DND-41 (cell line): ENCODE measurements around the gene PEX11G.
A peak's percentile ranks its signal among the peaks of the same experiment; 100 is the strongest.

ENCODE experiments used
- ATAC-seq: fragments of 200-7000 bp; cut with Tn5 transposase; 3 replicates; pipeline ENCODE4 v1.9.1; 2021; ENCODE audit warnings: low read depth; ENCODE audit not compliant: insufficient read depth
- DNase-seq: peaks from one replicate; pipeline ENCODE4 v3.0.0-alpha.2; 2020
- H2AFZ ChIP-seq: 2 replicates; pipeline ENCODE4 v1.6.0; 2012; ENCODE audit warnings: low read depth, low read length
- H3K27ac ChIP-seq: 2 replicates; pipeline ENCODE4 v1.5.1; 2012; ENCODE audit warnings: low read length, inconsistent platforms
- H3K27me3 ChIP-seq: fragments of 200-600 bp; sonication (generic); 2 replicates; pipeline ENCODE4 v1.6.0; 2012; ENCODE audit warnings: low read length, mild to moderate bottlenecking, inconsistent platforms; ENCODE audit not compliant: insufficient read depth, poor library complexity
- H3K36me3 ChIP-seq: 2 replicates; pipeline ENCODE4 v1.5.1; 2012; ENCODE audit warnings: low read length, inconsistent platforms; ENCODE audit not compliant: insufficient read depth
- H3K4me1 ChIP-seq: 2 replicates; pipeline ENCODE4 v1.5.1; 2012; ENCODE audit warnings: mild to moderate bottlenecking, low read length; ENCODE audit not compliant: insufficient read depth
- H3K4me2 ChIP-seq: 2 replicates; pipeline ENCODE4 v1.6.0; 2012; ENCODE audit warnings: mild to moderate bottlenecking, moderate library complexity, low read length, inconsistent platforms; ENCODE audit not compliant: insufficient read depth
- H3K4me3 ChIP-seq, 2 experiments: fragments of 200-600 bp in 1 of 2; shearing (Covaris generic) in 1 of 2; 2 replicates each; pipeline ENCODE4 v1.5.1; 2012 to 2016; ENCODE audit warnings: inconsistent platforms in 2 of 2, low read length in 2 of 2, mild to moderate bottlenecking in 2 of 2, low read depth in 1 of 2, moderate library complexity in 1 of 2
- H3K79me2 ChIP-seq: 2 replicates; pipeline ENCODE4 v1.6.0; 2012; ENCODE audit warnings: low read length, inconsistent platforms; ENCODE audit not compliant: insufficient read depth
- H3K9ac ChIP-seq: 2 replicates; pipeline ENCODE4 v1.6.0; 2012; ENCODE audit warnings: low read depth, mild to moderate bottlenecking, inconsistent platforms, low read length, moderate library complexity
- H3K9me3 ChIP-seq: 2 replicates; pipeline ENCODE4 v1.5.1; 2012; ENCODE audit warnings: low read length, moderate library complexity, mild to moderate bottlenecking, inconsistent platforms; ENCODE audit not compliant: insufficient read depth, severe bottlenecking
- H4K20me1 ChIP-seq: 2 replicates; pipeline ENCODE4 v1.6.0; 2012; ENCODE audit warnings: low read length; ENCODE audit not compliant: insufficient read depth
- CTCF ChIP-seq: IDR thresholded peaks from 2 replicates; pipeline ENCODE4 v1.5.1; 2012; ENCODE audit warnings: borderline replicate concordance, low read length, moderate library complexity, mild to moderate bottlenecking; ENCODE audit not compliant: poor library complexity, severe bottlenecking; ENCODE audit errors: extremely low read depth
- EZH2 ChIP-seq: IDR thresholded peaks from 3 replicates; pipeline ENCODE4 v1.6.1; 2012; ENCODE audit warnings: borderline replicate concordance, low read depth, mild to moderate bottlenecking, moderate library complexity, low read length, inconsistent platforms; ENCODE audit not compliant: severe bottlenecking

Gene PEX11G

GRCh38 chr19:7506385-7507328 is 17.8 kb upstream of the PEX11G start:
- no peak overlapping the region for H2AFZ ChIP-seq
- H3K4me2 ChIP-seq: no peak overlapping the region
- H3K79me2 ChIP-seq: no peaks in the 10 kb centered on the region
- H3K4me1 ChIP-seq: no peaks in the 10 kb centered on the region
- H3K9me3 ChIP-seq: no peaks in the 10 kb centered on the region
- H4K20me1 ChIP-seq: no peaks in the 10 kb centered on the region
- ATAC-seq (peak; percentile 76), DNase-seq (peak; percentile 56)
- no peaks in the 10 kb centered on the region for H3K36me3 ChIP-seq
- H3K27ac ChIP-seq: no peak overlapping the region
- no peaks in the 10 kb centered on the region for H3K27me3 ChIP-seq
- H3K4me3 ChIP-seq: no peak overlapping the region
- H3K9ac ChIP-seq: no peak overlapping the region
- TF ChIP-seq CTCF: no peak
- TF ChIP-seq EZH2: no peak

- Histone ChIP-seq H3K79me2 (no peaks in the 10 kb centered on the region), H3K4me1 (no peaks in the 10 kb centered on the region), H3K27ac (no peak overlapping the region), H3K9ac (no peak overlapping the region), H3K4me2 (no peak overlapping the region), H3K27me3 (no peaks in the 10 kb centered on the region), H3K9me3 (no peaks in the 10 kb centered on the region), H2AFZ (no peak overlapping the region), H4K20me1 (no peaks in the 10 kb centered on the region), H3K36me3 (no peaks in the 10 kb centered on the region), H3K4me3 (no peak overlapping the region)
- DNase-seq (no peak), ATAC-seq (peak; percentile 13; the same call in 1 of the 3 replicates)
- TF ChIP-seq CTCF: no peak
- no peak for TF ChIP-seq EZH2
Measured at GRCh38 chr19:7505682-7506384, 17.0 kb upstream of the PEX11G start.

GRCh38 chr19:7505288-7505681 is 16.4 kb upstream of the PEX11G start:
- Histone ChIP-seq H3K4me3 (no peak overlapping the region), H3K4me1 (no peaks in the 10 kb centered on the region), H3K4me2 (no peak overlapping the region), H3K79me2 (no peaks in the 10 kb centered on the region), H3K9me3 (no peaks in the 10 kb centered on the region), H2AFZ (no peak overlapping the region), H3K9ac (no peak overlapping the region), H3K27me3 (no peaks in the 10 kb centered on the region), H3K36me3 (no peaks in the 10 kb centered on the region), H4K20me1 (no peaks in the 10 kb centered on the region), H3K27ac (no peak overlapping the region)
- ATAC-seq (no peak), DNase-seq (no peak)
- TF ChIP-seq CTCF (no peak), EZH2 (no peak)
